K562 (cell line): ENCODE data around the gene SLC35D2.

Experiments used
- ATF2 ChIP-seq: sonication (generic); formaldehyde crosslinking; IDR thresholded peaks from 2 replicates; pipeline ENCODE4 v1.8.1; 2022; ENCODE audit warnings: missing genetic modification reagents
- EZH2 ChIP-seq: IDR thresholded peaks from 2 replicates; pipeline ENCODE4 v1.6.1; 2012; ENCODE audit warnings: low read depth, mild to moderate bottlenecking, inconsistent platforms, low read length, borderline replicate concordance
- JUNB ChIP-seq: fragments of 450-650 bp; formaldehyde crosslinking; conservative IDR thresholded peaks from 2 replicates; pipeline ENCODE4 v1.4.0; 2020; ENCODE audit warnings: mild to moderate bottlenecking
- MXI1 ChIP-seq: IDR thresholded peaks from 2 replicates; pipeline ENCODE4 v1.6.1; 2011; ENCODE audit warnings: low read depth, mild to moderate bottlenecking, improper control_type of control experiment, low read length
- ZNF253 ChIP-seq: fragments of 250-450 bp; sonication (Bioruptor Pico); conservative IDR thresholded peaks from 2 replicates; pipeline ENCODE4 v1.6.1; 2021; ENCODE audit warnings: mild to moderate bottlenecking
- TF ChIP-seq, protein P1 (sequence below): fragments of 250-450 bp; sonication (Bioruptor Pico); IDR thresholded peaks from 2 replicates; pipeline ENCODE4 v1.4.0; 2020; ENCODE audit warnings: mild to moderate bottlenecking, moderate library complexity, borderline replicate concordance

- TF ChIP-seq, protein P1, sequence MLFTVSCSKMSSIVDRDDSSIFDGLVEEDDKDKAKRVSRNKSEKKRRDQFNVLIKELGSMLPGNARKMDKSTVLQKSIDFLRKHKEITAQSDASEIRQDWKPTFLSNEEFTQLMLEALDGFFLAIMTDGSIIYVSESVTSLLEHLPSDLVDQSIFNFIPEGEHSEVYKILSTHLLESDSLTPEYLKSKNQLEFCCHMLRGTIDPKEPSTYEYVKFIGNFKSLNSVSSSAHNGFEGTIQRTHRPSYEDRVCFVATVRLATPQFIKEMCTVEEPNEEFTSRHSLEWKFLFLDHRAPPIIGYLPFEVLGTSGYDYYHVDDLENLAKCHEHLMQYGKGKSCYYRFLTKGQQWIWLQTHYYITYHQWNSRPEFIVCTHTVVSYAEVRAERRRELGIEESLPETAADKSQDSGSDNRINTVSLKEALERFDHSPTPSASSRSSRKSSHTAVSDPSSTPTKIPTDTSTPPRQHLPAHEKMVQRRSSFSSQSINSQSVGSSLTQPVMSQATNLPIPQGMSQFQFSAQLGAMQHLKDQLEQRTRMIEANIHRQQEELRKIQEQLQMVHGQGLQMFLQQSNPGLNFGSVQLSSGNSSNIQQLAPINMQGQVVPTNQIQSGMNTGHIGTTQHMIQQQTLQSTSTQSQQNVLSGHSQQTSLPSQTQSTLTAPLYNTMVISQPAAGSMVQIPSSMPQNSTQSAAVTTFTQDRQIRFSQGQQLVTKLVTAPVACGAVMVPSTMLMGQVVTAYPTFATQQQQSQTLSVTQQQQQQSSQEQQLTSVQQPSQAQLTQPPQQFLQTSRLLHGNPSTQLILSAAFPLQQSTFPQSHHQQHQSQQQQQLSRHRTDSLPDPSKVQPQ (CRISPR knock-in tag) = peak; percentile 84; the same call in 1 of the 2 replicates
- TF ChIP-seq ZNF253 (CRISPR knock-in tag) (peak; percentile 78; the same call in 1 of the 2 replicates), MXI1 (0 out of 2 replicates have a peak, but pooled peaks have one; percentile 60), ATF2 (no peak), EZH2 (no peak), JUNB (CRISPR knock-in tag) (no peak)
Measured at GRCh38 chr9:96420468-96421219, 37.1 kb upstream of the SLC35D2 start.
